Cortex of kidney (tissue), 1 donor: Measurements from ENCODE around the gene FARSB.

ENCODE experiments used
- DNase-seq: peaks from one replicate; lab custom pipeline; 2025; lab: John Stamatoyannopoulos, UW

FARSB gene

GRCh38 chr2:222548992-222549391 is 106.9 kb downstream of the FARSB start:
- DNase-seq: no peak

DNA sequence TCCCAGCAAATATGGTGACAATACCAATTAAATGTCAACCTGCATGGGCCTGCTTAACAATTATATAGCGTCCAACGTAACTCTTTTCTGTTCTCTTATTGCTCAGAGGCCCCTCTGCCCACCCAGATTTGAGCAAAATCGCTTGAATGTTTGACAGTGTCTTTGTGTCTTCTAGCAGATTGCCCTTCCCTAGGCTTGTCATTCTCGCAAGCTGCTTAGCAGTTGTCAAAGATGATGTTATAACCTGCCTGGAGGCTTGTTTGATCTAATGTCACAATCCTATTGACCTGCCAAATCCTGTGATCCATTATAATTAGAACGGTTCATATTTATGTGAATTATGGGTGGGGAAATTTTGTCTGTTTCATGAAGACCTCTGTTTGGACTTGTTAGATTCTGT is 108.8 kb downstream of the FARSB start:
- no peak for DNase-seq

DNA sequence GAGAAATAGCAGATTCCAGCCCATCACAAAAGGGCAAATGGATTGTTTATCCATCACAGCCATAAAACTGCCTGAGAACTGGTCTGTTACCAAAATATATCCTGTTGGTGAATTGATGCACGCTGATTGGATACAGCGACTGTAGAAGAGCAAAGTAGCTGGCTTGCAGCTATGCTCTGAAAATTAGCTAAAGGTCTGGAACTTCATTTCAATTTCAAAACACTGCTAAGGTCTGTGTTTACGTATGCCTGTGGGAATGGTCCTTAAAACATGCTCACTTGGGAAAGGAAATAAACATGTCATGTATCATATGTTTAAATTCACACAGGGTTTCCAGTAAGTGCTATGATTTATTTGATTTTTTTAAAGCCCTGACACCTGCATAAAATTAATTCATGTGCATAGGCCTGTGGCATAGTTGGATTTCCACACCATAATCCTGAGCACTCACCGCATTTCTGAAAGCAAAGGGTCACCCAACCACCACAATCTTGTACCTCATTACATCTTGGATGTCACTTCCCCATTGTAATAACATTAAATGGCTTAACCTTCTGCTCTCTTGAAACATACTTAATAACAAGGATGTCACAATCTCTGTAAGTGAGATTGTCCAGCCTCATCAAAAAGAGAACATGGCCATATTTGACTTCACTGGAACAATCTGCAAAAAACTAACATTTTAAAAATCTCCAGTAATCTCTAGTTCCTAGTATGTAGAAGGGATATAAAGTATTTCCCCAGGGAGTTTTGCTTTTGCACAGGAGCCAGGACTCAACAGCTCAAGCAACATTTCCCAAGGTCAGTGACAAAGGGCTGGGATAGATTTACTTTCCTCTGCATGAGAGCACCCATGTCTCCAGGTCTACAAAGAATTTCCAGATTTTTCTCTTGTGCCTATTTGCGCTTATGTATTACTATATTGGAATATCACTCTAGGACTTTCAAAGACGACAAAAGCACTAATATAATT is 109.8 kb downstream of the FARSB start:
- DNase-seq: no peak

GRCh38 chr2:222544661-222545060 is 111.2 kb downstream of the FARSB start:
- no peak for DNase-seq

GRCh38 chr2:222538535-222538934 is 117.4 kb downstream of the FARSB start:
- DNase-seq: no peak

DNA sequence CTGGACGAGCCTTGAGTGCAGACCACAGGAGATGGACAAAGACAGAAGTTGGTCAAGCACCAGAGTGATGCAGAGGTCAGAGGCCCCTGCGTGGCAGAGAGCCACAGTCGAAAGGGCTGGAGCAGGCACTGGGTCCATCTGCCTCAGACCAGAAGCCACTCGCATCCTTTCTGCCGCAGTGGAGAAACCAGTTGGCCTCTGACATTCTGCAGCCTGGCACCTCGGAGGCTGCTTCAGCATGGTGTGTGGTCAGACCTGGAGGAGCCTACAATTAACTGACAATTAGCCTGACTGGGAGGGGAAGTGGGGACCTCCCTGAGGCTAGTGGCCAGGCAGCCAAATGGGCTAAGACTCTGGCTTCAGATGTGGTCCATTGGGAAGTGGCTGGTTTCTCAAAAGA is 120.4 kb downstream of the FARSB start:
- no peak for DNase-seq

DNA sequence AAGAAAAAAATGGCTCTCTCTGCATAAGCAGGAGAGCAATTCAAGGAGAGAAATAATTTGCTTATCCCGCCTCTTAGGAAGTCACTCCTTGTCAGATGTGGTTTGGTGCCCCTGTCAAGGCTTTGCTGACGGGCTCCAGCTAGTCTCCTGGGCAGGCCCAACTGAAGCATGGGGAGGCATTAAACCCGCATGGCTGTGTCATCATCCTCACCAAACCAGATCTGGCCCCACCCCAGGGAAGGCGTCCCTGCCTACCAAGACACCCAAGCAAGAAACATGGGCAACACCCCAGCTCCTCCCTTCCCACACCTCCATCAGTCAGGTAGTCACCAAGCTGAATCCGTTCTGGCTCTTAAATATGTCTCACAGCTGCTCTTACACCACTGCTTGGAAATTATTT is 123.6 kb downstream of the FARSB start:
- no peak for DNase-seq

- DNase-seq: no peak
Observed at GRCh38 chr2:222526480-222527277, 129.2 kb downstream of the FARSB start.

GRCh38 chr2:222525811-222526210 is 130.1 kb downstream of the FARSB start:
- DNase-seq: no peak

DNA sequence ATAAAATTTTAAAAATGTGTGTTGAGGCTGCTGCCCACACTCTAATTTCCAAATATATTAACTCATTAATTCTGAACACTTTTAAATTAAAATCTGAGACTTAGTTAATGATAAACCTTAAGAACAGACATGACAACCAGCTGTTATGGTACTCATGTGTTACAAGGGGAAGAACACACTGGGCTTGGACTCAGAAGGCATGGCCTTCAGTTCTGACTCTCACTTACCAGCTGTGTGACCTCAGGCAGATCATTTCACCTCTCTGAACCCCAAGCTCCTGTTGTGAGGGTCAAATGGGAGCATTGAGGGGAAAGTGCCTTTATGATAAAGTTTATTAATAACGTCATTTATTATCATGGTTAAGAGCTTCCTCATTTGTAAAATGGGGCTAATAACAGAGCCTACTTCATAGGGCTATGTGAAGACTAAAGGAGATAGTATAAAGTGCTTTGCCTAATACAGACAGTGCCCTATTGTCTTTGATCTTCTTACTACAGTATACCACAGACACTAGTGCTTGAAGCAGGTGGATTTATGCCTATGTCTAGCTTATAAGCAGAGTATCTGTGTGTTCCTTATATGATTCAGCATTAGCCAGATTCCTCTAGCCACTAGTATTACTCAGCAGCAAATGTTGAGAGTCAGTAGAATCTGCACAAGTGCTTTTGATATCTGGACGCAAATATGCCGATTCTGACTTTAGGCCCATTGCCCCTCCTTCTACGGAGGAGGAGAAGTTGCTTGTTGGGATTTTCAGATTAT is 131.9 kb downstream of the FARSB start:
- DNase-seq: no peak

- DNase-seq: no peak
Observed at GRCh38 chr2:222522082-222522481, 133.8 kb downstream of the FARSB start.

- DNase-seq: no peak
Observed at GRCh38 chr2:222521099-222521498, 134.8 kb downstream of the FARSB start.
